ENCODE results near the gene RHOH.

RHOH gene

GRCh38 chr4:40165916-40166315 lies 30.9 kb upstream of the RHOH start:
- H3K27me3 ChIP-seq (ENCODE audit: control insufficient read depth, low read length), result no peaks in the 10 kb centered on the region
- no peak overlapping the region for H3K27ac ChIP-seq (ENCODE audit: low read depth, low read length)
- H3K9me3 ChIP-seq (ENCODE audit: control insufficient read depth, insufficient read depth, low read length), result peaks cover 9% of the 10 kb centered on the region; the same call in 1 of the 2 replicates
- H3K36me3 ChIP-seq (ENCODE audit: control insufficient read depth, low read length), result peaks cover 11% of the 10 kb centered on the region
- H4K20me1 ChIP-seq (ENCODE audit: control insufficient read depth, insufficient read depth, low read depth, low read length), result no peaks in the 10 kb centered on the region
- H3K9me2 ChIP-seq (replicated peaks; ENCODE audit: control insufficient read depth, low read length), result no peaks in the 10 kb centered on the region
- H3K79me2 ChIP-seq (ENCODE audit: control insufficient read depth, low read length), result no peaks in the 10 kb centered on the region
- no peak overlapping the region for H3K4me2 ChIP-seq (ENCODE audit: low read length)
- peaks cover 5% of the 10 kb centered on the region; the same call in 1 of the 2 replicates for H3F3A ChIP-seq (ENCODE audit: control insufficient read depth, insufficient read depth)
- no peak overlapping the region for H3K4me3 ChIP-seq (ENCODE audit: low read length)
- H3K4me1 ChIP-seq (ENCODE audit: control insufficient read depth, low read length), result peaks cover 8% of the 10 kb centered on the region
- TF ChIP-seq EZH2phosphoT487 (IDR thresholded peaks at IDR 0.05; ENCODE audit: borderline replicate concordance, low read length) (no peak), CTCF (IDR thresholded peaks at IDR 0.05; ENCODE audit: low read depth, low read length, poor library complexity, severe bottlenecking) (no peak)

GRCh38 chr4:40168070-40168469 lies 28.8 kb upstream of the RHOH start:
- Histone ChIP-seq H3K4me3 (ENCODE audit: low read length) (no peak overlapping the region), H3K9me3 (ENCODE audit: control insufficient read depth, insufficient read depth, low read length) (peaks cover 9% of the 10 kb centered on the region; the same call in 1 of the 2 replicates), H3F3A (ENCODE audit: control insufficient read depth, insufficient read depth) (peaks cover 5% of the 10 kb centered on the region; the same call in 1 of the 2 replicates), H3K4me1 (ENCODE audit: control insufficient read depth, low read length) (peaks cover 19% of the 10 kb centered on the region), H3K79me2 (ENCODE audit: control insufficient read depth, low read length) (peaks cover 2% of the 10 kb centered on the region; the same call in 1 of the 2 replicates), H3K36me3 (ENCODE audit: control insufficient read depth, low read length) (peaks cover 11% of the 10 kb centered on the region), H3K27ac (ENCODE audit: low read depth, low read length) (no peak overlapping the region), H3K9me2 (replicated peaks; ENCODE audit: control insufficient read depth, low read length) (no peaks in the 10 kb centered on the region), H3K4me2 (ENCODE audit: low read length) (no peak overlapping the region), H4K20me1 (ENCODE audit: control insufficient read depth, insufficient read depth, low read depth, low read length) (no peaks in the 10 kb centered on the region), H3K27me3 (ENCODE audit: control insufficient read depth, low read length) (no peaks in the 10 kb centered on the region)
- TF ChIP-seq EZH2phosphoT487 (IDR thresholded peaks at IDR 0.05; ENCODE audit: borderline replicate concordance, low read length), result no peak
- no peak for TF ChIP-seq CTCF (IDR thresholded peaks at IDR 0.05; ENCODE audit: low read depth, low read length, poor library complexity, severe bottlenecking)

GRCh38 chr4:40170588-40170987 lies 26.2 kb upstream of the RHOH start:
- H3K27me3 ChIP-seq (ENCODE audit: control insufficient read depth, low read length), result no peaks in the 10 kb centered on the region
- H3K4me2 ChIP-seq (ENCODE audit: low read length), result no peak overlapping the region
- no peaks in the 10 kb centered on the region for H4K20me1 ChIP-seq (ENCODE audit: control insufficient read depth, insufficient read depth, low read depth, low read length)
- H3K27ac ChIP-seq (ENCODE audit: low read depth, low read length), result no peak overlapping the region
- H3K9me2 ChIP-seq (replicated peaks; ENCODE audit: control insufficient read depth, low read length), result no peaks in the 10 kb centered on the region
- peaks cover 11% of the 10 kb centered on the region for H3K36me3 ChIP-seq (ENCODE audit: control insufficient read depth, low read length)
- TF ChIP-seq CTCF (IDR thresholded peaks at IDR 0.05; ENCODE audit: low read depth, low read length, poor library complexity, severe bottlenecking), result no peak
- TF ChIP-seq EZH2phosphoT487 (IDR thresholded peaks at IDR 0.05; ENCODE audit: borderline replicate concordance, low read length), result no peak
- H3K4me1 ChIP-seq (ENCODE audit: control insufficient read depth, low read length), result peaks cover 44% of the 10 kb centered on the region
- peaks cover 5% of the 10 kb centered on the region; the same call in 1 of the 2 replicates for H3F3A ChIP-seq (ENCODE audit: control insufficient read depth, insufficient read depth)
- H3K79me2 ChIP-seq (ENCODE audit: control insufficient read depth, low read length), result peaks cover 24% of the 10 kb centered on the region
- peaks cover 9% of the 10 kb centered on the region; the same call in 1 of the 2 replicates for H3K9me3 ChIP-seq (ENCODE audit: control insufficient read depth, insufficient read depth, low read length)
- H3K4me3 ChIP-seq (ENCODE audit: low read length), result no peak overlapping the region

Data from DOHH2 (cell line).